A549 treated with RU486 at 1 μM for 4 hours (cell line): Measurements from ENCODE around the gene LNPEP. TPM values are rescaled to one million over a fixed set of nuclear protein-coding genes. Genes with fewer than 3 reads are reported as not detected.

Source experiments
- total RNA-seq: library from RNA; stranded (reverse); fragments of 200-300 nt; extraction: Qiagen RNA extraction; gene quantifications from 5 replicates; pipeline ENCODE4 v1.2.3, GENCODE V29; 2022; ENCODE audit warnings: low read depth

The LNPEP gene
- 3.7 to 7.7 TPM (median 7.3 TPM) in 5 replicates for total RNA-seq

DNA sequence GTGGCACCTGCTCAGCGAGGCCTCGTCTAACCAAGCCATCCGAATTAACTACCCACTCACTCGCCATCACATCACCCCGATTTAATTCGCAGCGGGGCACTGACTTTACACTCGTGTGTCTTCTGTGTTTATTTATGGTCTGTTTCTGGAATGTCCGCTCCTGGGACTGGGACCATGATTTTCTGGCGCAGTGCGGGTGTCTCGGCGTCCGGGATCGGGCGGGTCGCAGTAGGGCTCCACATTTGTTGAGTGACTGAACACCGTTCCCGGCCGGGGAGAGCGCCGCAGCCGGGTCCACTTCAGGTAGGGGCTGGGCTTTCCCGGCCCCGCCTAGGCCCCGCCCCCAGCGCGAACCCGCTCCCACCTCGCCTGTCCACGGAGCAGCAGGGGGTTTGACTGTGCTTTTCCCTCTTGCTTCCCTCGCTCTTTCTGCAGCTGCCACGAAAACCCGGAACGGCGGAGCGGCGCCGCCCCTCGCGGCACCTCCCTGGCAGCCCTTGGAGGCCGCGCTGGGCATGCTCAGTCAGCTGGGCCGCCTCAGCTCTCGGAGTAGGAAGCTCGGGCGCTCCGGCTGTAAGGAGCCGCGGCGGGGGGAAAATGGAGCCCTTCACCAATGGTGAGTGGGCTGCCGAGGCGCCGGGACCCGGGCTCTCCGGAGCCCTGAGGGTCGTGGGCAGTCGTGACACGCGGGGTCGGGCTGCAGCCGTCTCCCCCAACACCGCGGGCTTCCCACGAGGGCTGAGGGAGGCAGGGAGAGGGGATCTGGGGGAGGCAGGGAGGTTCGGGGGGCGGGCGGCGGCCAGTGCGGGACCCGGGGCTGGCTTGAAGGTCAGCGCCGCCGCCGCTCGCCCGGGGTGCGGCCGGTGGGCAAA lies at the start of gene LNPEP:
Gene LNPEP (plus strand): TSS at position 522 of the 872 bp plus-strand sequence. CDS start 76 bp downstream, at position 598.

Other genes starting within 250 kb of the LNPEP start
- gene ERAP1, start 128.1 kb upstream of the LNPEP start, total RNA-seq, result 7.6 to 10.3 TPM (median 9.6 TPM) in 5 replicates
- gene ERAP2, start 59.6 kb upstream of the LNPEP start, total RNA-seq, result 0.77 to 1.3 TPM (median 1.2 TPM) in 5 replicates
- not detected in 5 replicates for gene LIX1, start 206.5 kb downstream of the LNPEP start, total RNA-seq
- 16.8 to 21.2 TPM (median 20.3 TPM) in 5 replicates for gene RIOK2, start 247.2 kb downstream of the LNPEP start, total RNA-seq